ENCODE results near the gene EXOC4.

Gene EXOC4

GRCh38 chr7:133352430-133352829, 99.6 kb downstream of the EXOC4 start:
- no peak overlapping the region for H4K5ac ChIP-seq (ENCODE audit: low read length)
- no CpG with 5 or more reads among the region's 2 CpGs for WGBS (ENCODE audit: extremely low coverage, insufficient coverage, low lambda C conversion rate)
- peaks cover 7% of the 10 kb centered on the region for H3K4me1 ChIP-seq (ENCODE audit: control insufficient read depth, low read depth, low read length)
- peaks cover 2% of the 10 kb centered on the region for H3K79me1 ChIP-seq (ENCODE audit: low read length)
- no peak overlapping the region for H3K56ac ChIP-seq (ENCODE audit: low read length)
- DNase-seq, result no peak
- no peak overlapping the region for H3K27ac ChIP-seq (ENCODE audit: low read depth, low read length)
- no peak overlapping the region for H4K8ac ChIP-seq (ENCODE audit: low read depth, low read length)
- H3K4ac ChIP-seq (ENCODE audit: low read depth, low read length), result no peak overlapping the region
- no peaks in the 10 kb centered on the region for H3K36me3 ChIP-seq (ENCODE audit: control insufficient read depth, insufficient read depth, low read length)
- no peak overlapping the region for H3K9ac ChIP-seq (ENCODE audit: low read length)
- no peak overlapping the region for H3K18ac ChIP-seq (ENCODE audit: low read length)
- H2BK5ac ChIP-seq (ENCODE audit: low read length), result no peak overlapping the region
- no peak overlapping the region for H2BK15ac ChIP-seq (replicated peaks; ENCODE audit: low read depth)
- H2AK5ac ChIP-seq (ENCODE audit: low read length), result no peak overlapping the region
- H3K27me3 ChIP-seq (ENCODE audit: insufficient read depth, low read length, poor library complexity), result no peaks in the 10 kb centered on the region
- H3K4me2 ChIP-seq (ENCODE audit: low read length), result no peak overlapping the region
- no peak overlapping the region for H2BK120ac ChIP-seq (ENCODE audit: low read depth, low read length)
- no peaks in the 10 kb centered on the region for H3K79me2 ChIP-seq (ENCODE audit: control insufficient read depth, insufficient read depth, low read length)
- no peak overlapping the region for H3K4me3 ChIP-seq (ENCODE audit: low read length)
- no peak overlapping the region for H3K23ac ChIP-seq (ENCODE audit: low read length)

GRCh38 chr7:133353775-133354174, 100.9 kb downstream of the EXOC4 start:
- Histone ChIP-seq H2BK15ac (replicated peaks; ENCODE audit: low read depth) (no peak overlapping the region), H3K79me2 (ENCODE audit: control insufficient read depth, insufficient read depth, low read length) (no peaks in the 10 kb centered on the region), H3K4ac (ENCODE audit: low read depth, low read length) (no peak overlapping the region), H3K36me3 (ENCODE audit: control insufficient read depth, insufficient read depth, low read length) (no peaks in the 10 kb centered on the region), H3K56ac (ENCODE audit: low read length) (no peak overlapping the region), H2BK120ac (ENCODE audit: low read depth, low read length) (no peak overlapping the region), H4K5ac (ENCODE audit: low read length) (no peak overlapping the region), H3K4me2 (ENCODE audit: low read length) (no peak overlapping the region), H2AK5ac (ENCODE audit: low read length) (no peak overlapping the region), H3K79me1 (ENCODE audit: low read length) (peaks cover 2% of the 10 kb centered on the region), H3K27ac (ENCODE audit: low read depth, low read length) (no peak overlapping the region), H3K23ac (ENCODE audit: low read length) (no peak overlapping the region), H3K4me1 (ENCODE audit: control insufficient read depth, low read depth, low read length) (peaks cover 7% of the 10 kb centered on the region), H3K9ac (ENCODE audit: low read length) (no peak overlapping the region), H3K4me3 (ENCODE audit: low read length) (no peak overlapping the region), H2BK5ac (ENCODE audit: low read length) (no peak overlapping the region), H3K27me3 (ENCODE audit: insufficient read depth, low read length, poor library complexity) (no peaks in the 10 kb centered on the region), H4K8ac (ENCODE audit: low read depth, low read length) (no peak overlapping the region), H3K18ac (ENCODE audit: low read length) (no peak overlapping the region)
- WGBS (ENCODE audit: extremely low coverage, insufficient coverage, low lambda C conversion rate), result no CpG with 5 or more reads among the region's 1 CpG
- no peak for DNase-seq

GRCh38 chr7:133354546-133355324, 101.9 kb downstream of the EXOC4 start:
- Histone ChIP-seq H3K27me3 (ENCODE audit: insufficient read depth, low read length, poor library complexity) (no peaks in the 10 kb centered on the region), H2AK5ac (ENCODE audit: low read length) (peak overlapping the region; percentile 76), H3K79me2 (ENCODE audit: control insufficient read depth, insufficient read depth, low read length) (no peaks in the 10 kb centered on the region), H3K9ac (ENCODE audit: low read length) (no peak overlapping the region), H3K4ac (ENCODE audit: low read depth, low read length) (peak overlapping the region; percentile 52), H3K18ac (ENCODE audit: low read length) (peak overlapping the region; percentile 64), H3K4me1 (ENCODE audit: control insufficient read depth, low read depth, low read length) (peaks cover 7% of the 10 kb centered on the region), H4K8ac (ENCODE audit: low read depth, low read length) (no peak overlapping the region), H4K5ac (ENCODE audit: low read length) (no peak overlapping the region), H3K4me2 (ENCODE audit: low read length) (no peak overlapping the region), H2BK120ac (ENCODE audit: low read depth, low read length) (peak overlapping the region; percentile 88), H3K79me1 (ENCODE audit: low read length) (peaks cover 2% of the 10 kb centered on the region), H3K36me3 (ENCODE audit: control insufficient read depth, insufficient read depth, low read length) (no peaks in the 10 kb centered on the region), H3K56ac (ENCODE audit: low read length) (peak overlapping the region; percentile 52), H3K23ac (ENCODE audit: low read length) (no peak overlapping the region), H3K27ac (ENCODE audit: low read depth, low read length) (peak overlapping the region; percentile 45), H3K4me3 (ENCODE audit: low read length) (no peak overlapping the region), H2BK15ac (replicated peaks; ENCODE audit: low read depth) (no peak overlapping the region), H2BK5ac (ENCODE audit: low read length) (peak overlapping the region; percentile 43)
- DNase-seq, result peak; percentile 59
- no CpG with 5 or more reads among the region's 5 CpGs for WGBS (ENCODE audit: extremely low coverage, insufficient coverage, low lambda C conversion rate)

GRCh38 chr7:133355325-133355708, 102.4 kb downstream of the EXOC4 start:
- H3K4me2 ChIP-seq (ENCODE audit: low read length), result no peak overlapping the region
- no peak overlapping the region for H2BK120ac ChIP-seq (ENCODE audit: low read depth, low read length)
- H2AK5ac ChIP-seq (ENCODE audit: low read length), result no peak overlapping the region
- no peaks in the 10 kb centered on the region for H3K79me2 ChIP-seq (ENCODE audit: control insufficient read depth, insufficient read depth, low read length)
- no peak overlapping the region for H3K4ac ChIP-seq (ENCODE audit: low read depth, low read length)
- H3K56ac ChIP-seq (ENCODE audit: low read length), result peak overlapping the region; percentile 26
- no peak overlapping the region for H3K4me3 ChIP-seq (ENCODE audit: low read length)
- H3K18ac ChIP-seq (ENCODE audit: low read length), result no peak overlapping the region
- no CpG with 5 or more reads among the region's 3 CpGs for WGBS (ENCODE audit: extremely low coverage, insufficient coverage, low lambda C conversion rate)
- H2BK5ac ChIP-seq (ENCODE audit: low read length), result no peak overlapping the region
- no peak overlapping the region for H4K8ac ChIP-seq (ENCODE audit: low read depth, low read length)
- peak; percentile 79 for DNase-seq
- H3K79me1 ChIP-seq (ENCODE audit: low read length), result peaks cover 2% of the 10 kb centered on the region
- no peaks in the 10 kb centered on the region for H3K27me3 ChIP-seq (ENCODE audit: insufficient read depth, low read length, poor library complexity)
- H3K4me1 ChIP-seq (ENCODE audit: control insufficient read depth, low read depth, low read length), result peaks cover 7% of the 10 kb centered on the region
- H3K23ac ChIP-seq (ENCODE audit: low read length), result no peak overlapping the region
- no peak overlapping the region for H4K5ac ChIP-seq (ENCODE audit: low read length)
- no peak overlapping the region for H2BK15ac ChIP-seq (replicated peaks; ENCODE audit: low read depth)
- H3K9ac ChIP-seq (ENCODE audit: low read length), result no peak overlapping the region
- H3K36me3 ChIP-seq (ENCODE audit: control insufficient read depth, insufficient read depth, low read length), result no peaks in the 10 kb centered on the region
- no peak overlapping the region for H3K27ac ChIP-seq (ENCODE audit: low read depth, low read length)

GRCh38 chr7:133355822-133356221, 102.9 kb downstream of the EXOC4 start:
- H4K8ac ChIP-seq (ENCODE audit: low read depth, low read length), result no peak overlapping the region
- H2AK5ac ChIP-seq (ENCODE audit: low read length), result no peak overlapping the region
- H2BK15ac ChIP-seq (replicated peaks; ENCODE audit: low read depth), result peak overlapping the region; percentile 85
- no peak overlapping the region for H4K5ac ChIP-seq (ENCODE audit: low read length)
- H3K56ac ChIP-seq (ENCODE audit: low read length), result no peak overlapping the region
- H3K27me3 ChIP-seq (ENCODE audit: insufficient read depth, low read length, poor library complexity), result no peaks in the 10 kb centered on the region
- H3K4me3 ChIP-seq (ENCODE audit: low read length), result no peak overlapping the region
- no peak overlapping the region for H3K4me2 ChIP-seq (ENCODE audit: low read length)
- H3K4ac ChIP-seq (ENCODE audit: low read depth, low read length), result no peak overlapping the region
- H3K18ac ChIP-seq (ENCODE audit: low read length), result peak overlapping the region; percentile 80
- 100% methylated on average over 1 of the region's 3 CpGs for WGBS (ENCODE audit: extremely low coverage, insufficient coverage, low lambda C conversion rate)
- peaks cover 2% of the 10 kb centered on the region for H3K79me1 ChIP-seq (ENCODE audit: low read length)
- no peak overlapping the region for H3K23ac ChIP-seq (ENCODE audit: low read length)
- H3K79me2 ChIP-seq (ENCODE audit: control insufficient read depth, insufficient read depth, low read length), result no peaks in the 10 kb centered on the region
- H3K36me3 ChIP-seq (ENCODE audit: control insufficient read depth, insufficient read depth, low read length), result no peaks in the 10 kb centered on the region
- DNase-seq, result no peak
- H3K9ac ChIP-seq (ENCODE audit: low read length), result no peak overlapping the region
- no peak overlapping the region for H2BK5ac ChIP-seq (ENCODE audit: low read length)
- peaks cover 7% of the 10 kb centered on the region for H3K4me1 ChIP-seq (ENCODE audit: control insufficient read depth, low read depth, low read length)
- no peak overlapping the region for H2BK120ac ChIP-seq (ENCODE audit: low read depth, low read length)
- H3K27ac ChIP-seq (ENCODE audit: low read depth, low read length), result no peak overlapping the region

- H3K27me3 ChIP-seq (ENCODE audit: insufficient read depth, low read length, poor library complexity), result no peaks in the 10 kb centered on the region
- H3K56ac ChIP-seq (ENCODE audit: low read length), result no peak overlapping the region
- H3K23ac ChIP-seq (ENCODE audit: low read length), result no peak overlapping the region
- no peaks in the 10 kb centered on the region for H3K36me3 ChIP-seq (ENCODE audit: control insufficient read depth, insufficient read depth, low read length)
- no peak overlapping the region for H3K18ac ChIP-seq (ENCODE audit: low read length)
- H3K79me2 ChIP-seq (ENCODE audit: control insufficient read depth, insufficient read depth, low read length), result no peaks in the 10 kb centered on the region
- no peak overlapping the region for H2BK5ac ChIP-seq (ENCODE audit: low read length)
- H4K5ac ChIP-seq (ENCODE audit: low read length), result no peak overlapping the region
- H3K27ac ChIP-seq (ENCODE audit: low read depth, low read length), result no peak overlapping the region
- WGBS (ENCODE audit: extremely low coverage, insufficient coverage, low lambda C conversion rate), result no CpG with 5 or more reads among the region's 3 CpGs
- no peak overlapping the region for H2BK120ac ChIP-seq (ENCODE audit: low read depth, low read length)
- no peak overlapping the region for H3K4ac ChIP-seq (ENCODE audit: low read depth, low read length)
- no peak overlapping the region for H2BK15ac ChIP-seq (replicated peaks; ENCODE audit: low read depth)
- no peak overlapping the region for H2AK5ac ChIP-seq (ENCODE audit: low read length)
- H3K4me3 ChIP-seq (ENCODE audit: low read length), result no peak overlapping the region
- no peak for DNase-seq
- H3K4me1 ChIP-seq (ENCODE audit: control insufficient read depth, low read depth, low read length), result peaks cover 7% of the 10 kb centered on the region
- no peak overlapping the region for H3K4me2 ChIP-seq (ENCODE audit: low read length)
- no peaks in the 10 kb centered on the region for H3K79me1 ChIP-seq (ENCODE audit: low read length)
- H4K8ac ChIP-seq (ENCODE audit: low read depth, low read length), result no peak overlapping the region
- no peak overlapping the region for H3K9ac ChIP-seq (ENCODE audit: low read length)
Measured at GRCh38 chr7:133358708-133359107, 105.8 kb downstream of the EXOC4 start.
